ENCODE data around the gene UBXN11.
"Not testable (repeated sequence)": the region's sequence is repeated elsewhere in the genome, so short reads cannot be mapped to it uniquely, and the experiment has no call there.

The UBXN11 gene

DNA sequence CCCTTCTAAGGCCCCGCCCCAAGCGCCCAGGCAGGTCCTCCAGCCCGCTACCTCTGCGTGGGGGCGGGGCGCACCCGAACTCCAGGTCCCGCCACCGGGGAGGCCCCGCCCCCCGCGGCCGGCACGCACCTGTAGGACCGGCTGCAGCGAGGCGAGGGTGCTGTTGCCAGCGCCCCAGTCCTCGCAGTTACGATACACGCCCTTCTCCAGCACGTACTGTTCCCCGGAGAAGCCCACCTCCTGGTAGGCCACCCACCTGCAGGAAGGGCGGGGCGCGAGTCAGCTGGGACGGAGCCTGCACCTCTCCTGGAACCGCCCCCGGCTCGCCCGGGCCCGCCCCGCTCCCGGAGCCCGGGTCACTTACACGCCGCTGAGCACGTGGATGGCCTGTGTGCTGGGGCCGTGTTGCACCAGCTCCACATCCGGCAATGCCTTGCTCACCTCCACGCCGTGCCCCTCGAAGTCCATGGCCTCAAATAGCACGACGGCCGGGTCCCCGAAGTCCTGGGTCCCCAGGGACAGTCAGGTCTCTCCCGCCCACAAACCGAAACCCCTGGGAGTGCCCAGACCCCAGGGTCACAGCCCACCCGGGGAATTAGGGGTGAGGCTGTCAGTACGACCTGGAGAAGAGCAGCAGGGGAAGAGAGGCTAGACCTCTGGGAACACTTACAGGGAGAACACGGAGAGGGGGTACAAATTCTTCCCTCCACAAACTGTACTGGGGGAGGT lies 30.2 kb upstream of the UBXN11 start:
- peak; percentile 21 to 42 for DNase-seq

DNA sequence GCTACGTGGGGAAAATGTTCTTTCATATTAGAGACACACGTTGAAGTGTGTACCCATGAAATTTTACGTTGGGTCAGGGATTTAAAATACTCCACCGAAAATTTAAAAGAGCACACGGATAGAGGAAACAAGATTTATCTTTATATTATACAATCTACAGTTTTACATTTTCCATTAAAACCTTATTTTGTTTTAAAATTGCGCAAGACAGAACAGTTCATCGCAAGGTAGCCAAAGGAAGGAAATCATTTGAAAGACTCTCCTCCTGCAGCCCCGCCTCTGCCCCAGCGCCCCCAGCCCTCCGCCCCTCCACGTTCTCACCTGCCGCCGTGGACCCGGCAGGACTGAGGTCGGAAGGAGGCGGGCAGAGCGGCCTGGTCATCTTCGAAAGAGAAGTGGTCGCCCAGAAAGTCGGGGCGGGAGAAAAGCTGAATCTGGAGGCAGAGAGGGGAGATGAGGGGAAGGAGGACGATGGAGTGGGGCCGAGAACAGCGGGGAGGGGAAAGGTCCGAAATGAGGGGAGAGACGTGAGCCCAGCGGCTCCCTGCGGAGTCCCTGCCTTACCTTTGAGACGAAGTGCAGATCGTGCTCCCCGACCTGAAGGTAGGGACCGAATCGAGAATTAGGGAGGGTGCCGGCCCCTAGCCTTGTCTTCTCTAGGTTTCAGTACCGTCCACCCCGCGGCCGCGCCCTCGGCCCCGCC lies 29.5 kb upstream of the UBXN11 start:
- peak in 1 of 2 donors; percentile 36 for DNase-seq

DNA sequence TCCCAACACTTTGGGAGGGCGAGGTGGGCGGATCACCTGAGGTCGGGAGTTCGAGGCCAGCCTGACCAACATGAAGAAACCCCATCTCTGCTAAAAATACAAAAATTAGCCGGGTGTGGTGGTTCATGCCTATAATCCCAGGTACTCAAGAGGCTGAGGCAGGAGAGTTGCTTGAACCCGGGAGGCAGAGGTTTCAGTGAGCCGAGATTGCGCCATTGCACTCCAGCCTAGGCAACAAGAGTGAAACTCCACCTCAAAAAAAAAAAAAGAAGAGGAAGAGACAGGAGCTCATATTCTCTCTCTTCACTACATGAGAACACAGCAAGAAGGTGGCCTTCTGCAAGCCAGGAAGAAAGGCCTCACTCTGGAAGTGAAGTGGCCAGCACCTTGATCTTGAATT lies 26.9 kb upstream of the UBXN11 start:
- not testable (repeated sequence) for DNase-seq

DNA sequence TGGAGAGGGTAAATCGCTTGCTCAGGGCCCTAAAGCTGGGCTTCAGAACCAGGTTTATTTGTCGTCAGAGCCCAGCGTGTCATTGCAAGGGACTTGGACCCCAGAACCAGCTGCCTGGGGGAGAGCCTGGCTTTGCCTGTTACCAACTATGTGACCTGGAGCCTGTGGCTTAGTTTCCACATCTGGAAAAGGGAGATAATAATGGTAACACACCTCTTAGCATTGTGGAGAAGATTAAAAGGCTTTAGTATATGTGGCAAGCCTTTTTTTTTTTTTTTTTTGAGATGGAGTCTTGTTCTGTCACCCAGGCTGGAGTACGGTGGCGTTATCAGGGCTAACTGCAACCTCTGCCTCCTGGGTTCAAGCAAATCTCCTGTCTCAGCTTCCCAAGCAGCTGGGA lies 23.8 kb upstream of the UBXN11 start:
- DNase-seq: no peak

DNA sequence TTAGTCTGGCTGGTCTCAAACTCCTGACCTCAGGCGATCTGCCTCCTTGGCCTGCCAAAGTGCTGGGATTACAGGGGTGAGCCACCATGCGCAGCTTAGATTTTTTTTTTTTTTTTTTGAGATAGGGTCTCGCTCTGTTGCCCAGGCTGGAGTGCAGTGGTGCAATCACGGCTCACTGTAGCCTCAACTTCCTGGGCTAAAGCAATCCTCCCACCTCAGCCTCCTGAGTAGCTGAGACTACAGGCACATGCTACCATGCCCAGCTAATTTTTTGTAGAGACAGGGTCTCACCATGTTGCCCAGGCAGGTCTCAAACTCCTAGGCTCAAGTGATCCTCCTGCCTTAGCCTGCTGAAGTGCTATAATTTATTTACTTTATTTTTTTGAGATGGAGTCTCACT lies 22.9 kb upstream of the UBXN11 start:
- not testable (repeated sequence) for DNase-seq

DNA sequence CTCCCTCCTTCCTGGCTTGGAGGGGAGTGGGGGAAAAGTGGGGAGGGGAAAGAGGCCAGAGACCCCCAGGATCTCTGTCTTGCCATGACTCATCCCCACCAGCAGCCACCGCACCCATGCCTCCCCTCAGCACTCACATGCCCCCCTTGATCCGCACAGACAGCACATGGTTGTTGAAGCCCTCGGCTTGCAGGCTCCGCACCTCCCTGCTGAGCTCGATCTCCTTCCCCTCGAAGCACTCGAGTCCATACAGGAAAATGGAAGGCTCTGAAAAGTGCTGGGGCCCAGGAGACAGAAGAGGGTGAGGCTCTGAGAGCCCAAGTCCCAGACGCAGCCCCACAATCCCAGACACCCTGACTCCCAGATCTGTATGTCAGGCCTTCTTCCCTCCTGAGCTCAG lies 22.2 kb upstream of the UBXN11 start:
- DNase-seq: no peak

DNA sequence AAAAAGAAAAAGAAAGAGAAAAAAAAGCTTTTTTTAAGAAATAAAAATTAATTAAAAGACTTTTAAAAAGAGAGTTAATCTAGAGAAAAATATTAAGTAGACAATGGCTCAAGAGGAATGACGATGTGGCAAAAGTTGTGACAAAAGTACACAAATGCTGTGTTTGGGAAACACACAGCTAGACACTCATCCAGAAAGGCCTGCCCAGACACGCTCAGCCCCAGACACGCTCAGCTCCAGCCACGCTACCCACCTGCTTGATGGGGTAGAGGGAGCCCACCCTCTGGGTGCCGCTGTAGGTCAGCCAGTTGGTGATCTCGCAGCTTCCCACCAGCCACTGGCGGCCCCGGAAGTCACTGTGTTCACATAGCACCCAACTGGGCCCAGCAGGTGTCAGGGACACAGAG lies 21.5 kb upstream of the UBXN11 start:
- no peak for DNase-seq

DNA sequence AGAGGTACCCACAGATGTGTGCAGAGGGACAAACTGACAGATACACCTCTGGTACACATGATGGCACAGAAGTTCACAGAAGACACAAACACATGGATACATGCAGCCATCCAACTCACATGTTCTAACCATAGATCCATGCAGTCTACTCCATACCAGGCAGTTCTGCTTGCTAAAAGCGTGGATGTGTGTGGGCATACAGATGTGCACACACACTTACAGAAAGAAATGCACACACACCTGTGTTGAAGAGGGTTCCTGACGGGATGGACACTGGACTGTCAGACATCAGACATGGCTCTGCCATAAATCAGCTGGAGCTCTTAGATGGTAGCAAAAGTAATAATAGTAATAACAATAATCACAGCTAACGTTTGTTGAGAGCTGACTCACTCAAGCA lies 18.1 kb upstream of the UBXN11 start:
- no peak for DNase-seq

DNA sequence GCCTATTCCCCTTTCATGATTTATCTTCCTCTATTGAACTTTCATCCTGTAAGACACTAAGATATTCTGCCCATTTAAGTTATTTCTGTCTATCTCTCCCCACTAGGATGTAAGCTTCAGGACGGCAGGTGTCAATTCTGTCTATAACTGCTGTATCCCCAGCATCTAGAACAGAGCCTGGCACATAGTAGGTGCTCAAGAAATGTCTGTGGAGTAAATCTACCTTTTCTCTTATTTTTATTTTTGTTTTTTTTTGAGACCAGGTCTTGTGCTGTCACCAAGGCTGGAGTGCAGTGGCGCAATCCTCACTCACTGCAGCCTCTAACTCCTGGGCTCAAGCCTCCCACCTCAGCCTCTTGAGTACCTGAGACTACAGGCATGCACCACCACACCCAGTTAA lies 16.9 kb upstream of the UBXN11 start:
- DNase-seq: no peak

DNA sequence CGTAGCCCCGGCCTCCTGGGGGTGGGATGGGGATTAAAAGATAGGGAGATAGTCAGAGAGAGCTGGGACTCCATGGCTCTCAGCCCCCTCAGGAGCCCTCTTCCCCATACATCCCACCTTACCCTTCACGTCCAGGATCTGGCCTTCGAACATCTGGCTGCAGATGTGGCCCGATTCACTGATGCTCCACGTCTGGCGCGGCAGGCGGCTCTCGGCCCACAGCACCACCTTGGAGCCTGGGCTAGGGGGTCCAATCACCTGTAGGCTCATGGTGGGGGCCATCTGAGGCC lies 15.6 kb upstream of the UBXN11 start:
- no peak for DNase-seq

DNA sequence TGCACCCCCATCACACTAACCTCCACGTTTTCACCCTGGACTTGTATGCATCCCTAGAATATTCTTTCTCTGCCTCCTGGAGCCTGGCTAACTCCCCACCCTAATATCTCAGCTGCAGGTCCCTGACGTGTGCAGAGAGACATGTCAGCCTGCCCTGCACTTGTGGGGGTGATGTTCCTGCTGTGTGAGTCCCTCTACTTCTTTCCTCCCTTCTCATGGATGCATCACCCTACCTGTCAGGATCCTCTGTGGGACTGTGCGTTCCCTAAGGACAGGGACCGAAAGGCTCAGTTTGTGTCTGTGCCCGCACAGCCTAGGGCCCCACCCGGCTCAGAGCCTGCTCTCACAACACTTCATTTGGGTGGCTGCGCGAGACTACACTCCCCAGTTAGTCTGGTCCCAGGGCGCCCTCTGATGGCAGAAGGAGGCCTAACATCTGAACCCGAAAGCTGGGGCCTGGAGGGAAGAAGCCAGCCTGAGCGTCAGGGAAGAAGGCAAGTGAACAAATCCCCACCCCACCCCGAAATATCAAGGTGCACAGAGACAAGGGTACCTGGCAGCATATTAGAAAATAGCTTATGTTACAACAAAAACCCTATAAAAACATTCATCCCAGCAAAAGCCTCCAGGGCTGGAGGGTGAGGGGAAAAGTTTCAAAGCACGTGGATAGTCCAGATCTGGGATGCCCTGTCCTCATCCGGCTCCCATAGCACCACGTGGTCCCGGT lies 15.0 kb upstream of the UBXN11 start:
- DNase-seq: peak; percentile 88 to 93

DNA sequence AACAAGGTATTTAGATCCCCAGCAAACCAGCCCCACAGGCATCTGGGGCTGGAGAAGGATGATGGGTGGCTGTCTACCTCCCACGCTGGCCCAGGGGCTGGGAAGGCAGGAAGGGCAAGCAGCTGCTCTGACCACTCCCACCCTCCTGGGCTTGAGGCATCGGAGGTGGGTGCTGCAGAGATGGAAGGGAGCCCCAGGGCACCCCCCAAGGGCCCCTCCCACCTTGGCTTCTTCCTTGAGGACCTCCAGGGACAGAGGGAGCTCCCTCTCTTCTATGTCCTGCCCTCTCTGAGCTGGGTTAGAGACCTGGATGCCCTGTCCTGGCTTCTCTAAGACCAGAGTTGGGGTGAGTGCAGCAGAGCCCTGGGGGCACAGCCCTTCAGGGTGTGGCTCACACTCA lies 14.5 kb upstream of the UBXN11 start:
- DNase-seq: no peak

DNA sequence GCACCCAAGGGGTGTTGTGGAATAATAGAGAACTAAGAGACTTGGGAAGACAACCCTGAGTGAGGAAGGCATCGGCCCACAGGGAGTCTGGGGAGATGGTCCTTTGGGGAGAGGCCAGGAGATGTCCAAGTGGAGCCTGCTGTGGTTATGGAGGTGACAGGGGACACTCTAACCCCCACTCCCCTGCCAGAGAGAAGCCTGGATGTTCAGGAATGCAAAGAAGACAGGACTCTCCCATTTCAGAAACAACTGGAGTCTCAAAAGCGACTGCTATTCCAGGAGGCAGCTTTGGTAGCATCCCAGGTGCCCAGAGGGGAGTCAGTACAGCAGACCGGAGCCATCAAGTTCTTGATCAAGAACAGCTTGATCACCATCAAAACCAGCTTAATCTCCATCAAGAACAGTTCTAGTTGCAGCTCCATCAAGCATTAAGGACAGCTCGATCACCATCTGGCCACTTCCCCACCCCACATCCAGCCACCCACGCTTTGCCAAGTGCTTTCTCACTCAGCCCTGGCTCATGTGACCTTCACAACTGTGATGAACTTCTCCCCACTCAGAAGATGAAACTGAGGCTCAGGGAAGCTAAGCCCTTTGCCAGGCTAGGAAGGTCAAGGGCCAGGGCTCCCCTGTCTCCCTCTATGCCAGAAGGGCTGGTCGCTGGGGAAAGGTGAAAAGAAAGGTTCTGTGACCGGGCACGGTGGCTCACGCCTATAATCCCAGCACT lies 12.1 kb upstream of the UBXN11 start:
- DNase-seq: peak; percentile 90 to 95

DNA sequence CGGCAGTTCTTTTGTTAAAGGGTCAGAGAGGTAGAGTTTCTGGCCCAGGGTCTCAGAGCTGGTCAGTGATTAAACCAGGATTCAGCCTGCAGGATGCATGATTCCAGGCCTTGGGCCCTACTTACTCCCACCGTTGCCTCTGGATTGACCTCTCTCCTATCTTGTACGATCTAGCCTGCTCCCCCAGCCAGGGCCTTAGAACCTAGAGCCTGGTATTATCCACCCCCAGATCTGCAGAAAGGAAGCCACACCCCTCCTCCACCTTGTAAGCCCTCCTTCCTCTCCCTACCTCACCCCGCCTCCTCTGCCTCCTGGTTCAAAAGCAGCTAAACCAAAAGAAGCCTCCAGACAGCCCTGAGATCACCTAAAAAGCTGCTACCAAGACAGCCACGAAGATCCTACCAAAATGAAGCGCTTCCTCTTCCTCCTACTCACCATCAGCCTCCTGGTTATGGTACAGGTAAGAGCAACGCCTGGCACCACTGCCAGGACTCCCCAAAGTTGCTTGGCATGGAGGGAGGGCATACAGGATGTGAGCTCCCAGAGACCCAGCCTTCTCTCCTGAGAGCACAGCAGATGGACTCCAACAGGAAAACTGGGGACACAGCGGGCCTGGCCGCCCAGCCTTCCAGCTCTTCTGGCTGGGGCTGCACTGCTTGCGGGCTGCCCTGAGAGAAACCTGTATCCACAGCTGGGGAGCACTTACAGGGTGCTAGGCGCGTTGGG lies 11.3 kb upstream of the UBXN11 start, which contains the start of gene CD52:
TSS of gene CD52 (plus strand) at position 347 of the 726 bp plus-strand sequence. CDS start at position 407, 60 bp downstream.
- DNase-seq: peak; percentile 48 to 75

DNA sequence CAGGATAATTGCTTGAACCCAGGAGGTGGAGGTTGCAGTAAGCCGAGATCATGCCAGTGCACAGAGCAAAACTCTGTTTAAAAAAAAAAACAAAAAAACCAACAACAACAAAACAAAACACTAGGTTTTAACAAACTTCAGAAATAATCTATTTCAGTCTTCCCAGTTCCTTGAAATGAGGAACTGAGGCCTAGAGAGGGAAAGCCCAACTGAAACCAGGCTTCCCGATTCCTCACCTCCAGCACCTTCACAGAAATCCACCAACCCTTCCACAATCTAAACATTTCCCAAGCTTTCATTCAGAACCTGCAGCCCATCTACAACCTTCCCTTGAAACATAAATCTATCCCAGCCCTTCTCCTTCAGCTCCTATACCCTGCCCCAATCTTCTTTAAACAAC lies 10.7 kb upstream of the UBXN11 start:
- DNase-seq: peak in 1 of 2 donors; percentile 32

DNA sequence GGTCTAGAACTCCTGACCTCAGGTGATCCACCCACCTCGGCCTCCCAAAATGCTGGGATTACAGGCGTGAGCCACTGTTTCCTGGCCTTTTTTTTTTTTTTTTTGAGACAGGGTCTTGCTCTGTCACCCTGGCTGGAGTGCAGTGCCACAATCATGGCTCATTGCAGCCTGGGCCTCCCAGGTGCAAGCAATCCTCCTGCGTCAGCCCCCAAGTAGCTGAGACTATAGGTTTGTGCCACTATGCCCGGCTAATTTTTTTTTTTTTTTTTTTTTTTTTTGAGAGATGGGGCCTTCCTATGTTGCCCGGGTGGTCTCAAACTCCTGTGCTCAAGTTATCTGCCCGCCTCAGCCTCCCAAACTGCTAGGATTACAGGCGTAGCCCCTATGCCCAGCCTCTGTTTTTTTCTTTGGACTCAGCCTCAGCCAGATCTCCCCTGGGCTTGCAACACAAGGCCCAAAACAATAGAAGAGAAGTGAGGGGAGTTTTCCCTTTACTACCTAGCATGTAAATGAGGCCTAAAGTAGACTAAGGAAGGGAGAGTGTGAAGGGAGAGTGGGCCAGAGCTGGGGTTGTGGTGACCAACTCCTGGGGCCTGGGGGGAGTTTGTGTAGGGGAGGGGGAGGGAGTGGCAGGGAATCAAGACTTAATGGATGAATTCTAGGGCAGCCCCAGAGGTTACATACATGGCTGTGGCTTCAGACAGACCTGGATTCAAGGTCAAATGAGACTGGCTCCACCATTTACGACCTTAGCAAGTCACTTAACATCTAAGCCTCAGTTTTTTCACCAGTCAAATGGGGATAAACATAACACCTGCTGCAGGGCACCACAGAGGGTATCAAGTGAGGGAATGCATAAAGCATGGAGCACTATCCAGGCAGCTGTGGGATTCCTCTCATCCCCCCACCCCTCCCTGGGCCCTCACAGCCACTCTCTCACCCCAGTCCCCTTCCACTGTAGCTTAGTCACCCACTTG lies 9.7 kb upstream of the UBXN11 start:
- DNase-seq: no peak

DNA sequence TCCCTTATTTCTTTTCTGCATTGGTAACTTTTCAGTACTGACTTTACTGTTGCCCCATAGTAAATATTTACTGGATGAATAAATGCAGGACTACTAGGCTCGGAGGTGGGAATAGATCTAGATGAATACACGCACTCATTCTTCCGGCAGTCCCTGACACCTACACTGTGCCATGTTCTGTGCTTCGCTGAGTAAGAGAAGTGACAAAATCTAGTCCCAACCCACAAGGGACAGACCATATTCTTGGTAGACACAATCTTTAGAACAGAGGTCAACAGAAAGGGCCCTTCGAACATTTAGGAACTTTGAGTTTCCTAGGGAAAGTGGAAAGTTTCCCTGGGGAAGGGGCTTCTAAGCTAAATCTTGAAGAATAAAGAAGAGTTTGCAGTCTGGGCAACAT lies 8.1 kb upstream of the UBXN11 start:
- peak; percentile 25 to 69 for DNase-seq

DNA sequence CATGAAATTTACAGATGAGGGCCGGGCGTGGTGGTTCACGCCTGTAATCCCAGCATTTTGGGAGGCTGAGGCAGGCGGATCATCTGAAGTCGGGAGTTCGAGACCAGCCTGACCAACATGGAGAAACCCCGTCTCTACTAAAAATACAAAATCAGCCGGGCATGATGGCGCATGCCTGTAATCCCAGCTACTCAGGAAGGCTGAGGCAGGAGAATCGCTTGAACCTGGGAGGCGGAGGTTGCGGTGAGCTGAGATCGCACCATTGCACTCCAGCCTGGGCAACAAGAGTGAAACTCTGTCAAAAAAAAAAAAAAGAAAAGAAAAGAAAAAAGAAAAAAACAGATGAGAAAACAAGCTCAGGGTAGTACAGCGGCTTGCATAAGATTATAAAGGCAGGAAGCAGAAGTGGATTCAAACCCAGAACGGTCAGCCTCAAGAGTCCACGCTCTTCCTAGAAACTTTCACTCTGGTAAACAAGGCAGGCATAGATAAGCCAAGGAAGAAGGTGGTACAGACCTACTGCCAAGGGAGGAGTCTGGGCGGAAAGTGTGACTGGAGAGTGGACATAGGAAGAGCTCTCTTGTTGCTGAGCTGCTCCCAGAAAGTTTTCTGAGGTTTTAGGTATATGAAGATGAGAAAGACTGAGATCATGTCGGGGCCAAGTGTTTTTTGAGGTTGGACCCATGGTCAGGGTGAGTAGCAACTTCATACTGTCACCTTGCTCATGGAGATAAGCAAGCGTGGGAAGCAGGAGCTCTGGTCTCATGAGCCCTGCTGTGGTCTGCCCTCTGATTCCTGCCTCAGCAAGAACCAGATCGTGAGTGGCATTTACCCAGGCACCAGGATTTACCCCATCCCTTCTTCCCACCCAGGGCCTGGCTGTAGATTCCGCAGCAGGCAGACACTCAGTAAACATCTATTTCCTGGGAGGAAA lies 1.8 kb upstream of the UBXN11 start:
- peak; percentile 42 to 54 for DNase-seq

DNA sequence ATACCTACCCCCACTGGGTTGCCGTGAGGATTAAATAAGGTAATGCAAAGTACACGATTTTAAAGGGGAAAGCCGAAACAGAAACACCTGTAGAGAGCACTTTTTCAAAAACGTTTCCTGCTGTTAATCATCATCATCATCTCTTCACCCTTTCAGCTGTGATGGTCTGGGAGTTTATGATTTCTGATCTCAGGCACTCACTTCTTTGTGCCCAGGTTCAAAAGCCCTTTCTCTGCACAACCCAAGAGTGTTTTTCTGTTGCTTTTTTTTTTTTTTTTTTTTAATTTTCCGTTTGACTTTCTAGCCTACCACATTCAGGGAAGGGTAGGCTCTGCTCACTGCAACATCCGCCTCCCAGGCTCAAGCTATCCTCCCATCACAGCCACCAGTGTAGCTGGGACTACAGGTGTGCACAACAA lies 936 bp upstream of the UBXN11 start:
- no peak for DNase-seq

Data from inflammatory macrophage (primary cell).